GM12865 (cell line): ENCODE data around the gene TNC.

Experiments used
- DNase-seq: peaks from one replicate; pipeline ENCODE4 v3.0.0; 2010; ENCODE audit warnings: low read depth
- H3K4me3 ChIP-seq: 2 replicates; pipeline ENCODE4 v1.5.1; 2011; ENCODE audit warnings: mild to moderate bottlenecking, low read depth, low read length, control low read depth
- TF ChIP-seq, protein P1 (sequence below): IDR thresholded peaks from 2 replicates; pipeline ENCODE4 v1.5.1; 2011; ENCODE audit warnings: low read length, control low read depth, low read depth, inconsistent platforms; ENCODE audit not compliant: insufficient read depth; ENCODE audit errors: missing control alignments

TNC gene

DNA sequence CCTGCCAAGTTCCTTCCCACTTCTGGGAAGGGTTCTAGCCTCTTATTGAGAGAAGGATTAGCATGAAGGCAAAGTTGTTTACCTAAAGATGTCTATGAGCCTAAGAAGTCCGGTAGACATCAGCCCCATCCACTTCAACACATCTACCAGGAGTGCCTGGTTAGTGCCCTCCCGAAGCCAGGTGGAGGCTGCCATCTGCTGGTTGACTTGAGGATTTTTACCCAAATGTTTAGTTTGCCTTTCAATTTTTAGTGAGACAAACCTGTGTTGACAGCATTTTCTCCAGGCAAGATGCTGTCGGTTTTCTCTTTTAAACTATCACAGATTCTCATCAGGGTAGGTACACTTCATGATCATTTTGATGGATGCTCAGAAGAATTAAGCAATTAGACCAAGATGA lies 104.0 kb downstream of the TNC start:
- DNase-seq, result peak; percentile 79
- no peak overlapping the region for H3K4me3 ChIP-seq
- TF ChIP-seq, protein P1, sequence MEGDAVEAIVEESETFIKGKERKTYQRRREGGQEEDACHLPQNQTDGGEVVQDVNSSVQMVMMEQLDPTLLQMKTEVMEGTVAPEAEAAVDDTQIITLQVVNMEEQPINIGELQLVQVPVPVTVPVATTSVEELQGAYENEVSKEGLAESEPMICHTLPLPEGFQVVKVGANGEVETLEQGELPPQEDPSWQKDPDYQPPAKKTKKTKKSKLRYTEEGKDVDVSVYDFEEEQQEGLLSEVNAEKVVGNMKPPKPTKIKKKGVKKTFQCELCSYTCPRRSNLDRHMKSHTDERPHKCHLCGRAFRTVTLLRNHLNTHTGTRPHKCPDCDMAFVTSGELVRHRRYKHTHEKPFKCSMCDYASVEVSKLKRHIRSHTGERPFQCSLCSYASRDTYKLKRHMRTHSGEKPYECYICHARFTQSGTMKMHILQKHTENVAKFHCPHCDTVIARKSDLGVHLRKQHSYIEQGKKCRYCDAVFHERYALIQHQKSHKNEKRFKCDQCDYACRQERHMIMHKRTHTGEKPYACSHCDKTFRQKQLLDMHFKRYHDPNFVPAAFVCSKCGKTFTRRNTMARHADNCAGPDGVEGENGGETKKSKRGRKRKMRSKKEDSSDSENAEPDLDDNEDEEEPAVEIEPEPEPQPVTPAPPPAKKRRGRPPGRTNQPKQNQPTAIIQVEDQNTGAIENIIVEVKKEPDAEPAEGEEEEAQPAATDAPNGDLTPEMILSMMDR, result peak; percentile 62

DNA sequence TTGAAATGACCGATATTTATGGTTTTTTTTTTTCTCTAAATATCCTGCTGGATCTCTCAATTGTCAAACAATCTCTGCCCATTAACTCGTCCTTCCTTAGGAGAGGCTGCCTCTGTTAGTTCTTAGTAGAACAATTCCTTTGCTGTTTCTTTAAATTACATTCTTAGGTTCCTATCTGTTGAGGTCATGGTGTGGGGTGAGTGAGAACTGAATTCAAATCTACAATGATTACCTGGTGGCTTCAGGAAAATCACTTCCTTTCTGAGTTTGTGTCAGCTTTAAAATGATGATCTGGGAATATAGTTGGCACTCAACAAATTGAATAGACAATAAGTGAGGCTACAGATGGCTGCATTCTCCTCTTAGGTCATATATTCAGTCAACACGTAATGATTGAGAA lies 105.5 kb downstream of the TNC start:
- TF ChIP-seq, protein P1, result no peak
- no peak for DNase-seq
- no peak overlapping the region for H3K4me3 ChIP-seq

DNA sequence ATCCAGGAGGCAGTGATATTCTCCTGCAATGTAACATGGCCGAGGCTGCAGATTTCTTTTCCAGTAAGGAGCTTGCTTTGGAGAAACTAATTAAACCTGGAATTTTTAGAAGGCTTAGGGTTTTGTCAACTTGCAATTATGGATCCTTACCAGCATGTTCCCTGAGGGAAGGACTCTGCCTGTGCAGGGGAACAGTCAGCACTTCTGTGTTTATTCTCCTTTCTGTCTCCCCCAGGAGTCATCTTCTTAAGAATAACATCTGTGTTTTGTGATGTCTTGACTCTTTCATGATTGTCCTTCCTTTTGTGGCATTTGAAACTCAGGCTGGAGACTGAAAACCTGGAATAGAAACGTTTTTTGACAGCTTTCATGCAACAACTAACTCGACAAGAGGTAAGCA lies 107.1 kb downstream of the TNC start:
- no peak overlapping the region for H3K4me3 ChIP-seq
- TF ChIP-seq, protein P1, result no peak
- no peak for DNase-seq

DNA sequence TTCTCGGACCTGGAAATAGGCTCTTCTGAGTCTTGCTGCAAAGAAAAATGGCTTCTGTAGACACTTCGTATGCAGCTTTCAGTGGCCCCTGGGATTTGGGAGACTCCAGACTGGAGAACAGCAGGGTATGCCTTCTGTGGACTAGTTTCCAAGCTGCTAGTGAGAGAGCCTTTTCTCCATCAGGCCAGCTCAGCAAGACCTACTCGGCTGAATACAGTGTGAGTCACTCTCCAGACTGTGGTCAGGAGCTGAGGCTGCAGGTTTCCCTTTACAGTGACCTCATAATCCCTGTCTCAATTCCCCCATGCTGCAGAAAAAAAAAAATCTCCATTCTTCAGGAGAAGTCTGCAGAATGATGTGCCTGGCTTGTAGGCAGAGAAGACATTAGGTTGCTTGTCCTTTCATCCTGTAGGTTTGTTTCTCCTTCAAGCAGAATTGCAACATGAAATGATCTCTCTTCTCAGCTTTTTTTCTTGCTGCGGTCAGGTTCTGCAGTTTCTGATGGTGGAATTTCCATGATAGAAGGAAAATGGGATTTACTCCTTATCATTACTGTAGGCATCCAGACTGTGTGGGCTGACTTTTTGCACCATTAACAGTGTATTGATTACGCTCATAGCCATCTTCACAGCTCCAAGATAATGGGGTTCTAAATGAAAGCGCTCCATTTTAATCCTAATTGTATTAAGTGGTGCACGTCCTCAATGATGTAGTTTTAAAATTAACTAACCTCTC lies 109.3 kb downstream of the TNC start:
- no peak for DNase-seq
- TF ChIP-seq, protein P1, result no peak
- H3K4me3 ChIP-seq, result no peak overlapping the region

DNA sequence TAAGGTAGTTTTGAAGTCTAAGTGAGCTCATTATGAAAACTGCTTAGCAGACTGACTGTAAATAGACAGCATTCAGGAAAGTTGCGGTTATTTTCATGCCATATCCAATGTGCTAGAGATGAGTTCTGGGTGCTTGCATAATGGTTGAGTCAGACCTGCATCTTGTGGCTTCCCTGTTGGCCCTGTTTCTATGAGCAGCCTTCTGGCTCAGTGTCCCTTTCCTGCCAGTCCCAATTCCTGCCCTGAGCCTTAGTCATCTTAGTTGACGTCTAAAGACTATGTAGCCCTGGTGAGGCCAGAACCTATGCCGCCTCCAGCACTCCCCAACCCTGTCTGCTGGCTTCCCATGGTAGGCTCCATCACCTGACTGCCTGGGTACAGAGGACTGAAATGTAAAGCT lies 111.3 kb downstream of the TNC start:
- no peak for DNase-seq
- H3K4me3 ChIP-seq, result no peak overlapping the region
- TF ChIP-seq, protein P1, result no peak

DNA sequence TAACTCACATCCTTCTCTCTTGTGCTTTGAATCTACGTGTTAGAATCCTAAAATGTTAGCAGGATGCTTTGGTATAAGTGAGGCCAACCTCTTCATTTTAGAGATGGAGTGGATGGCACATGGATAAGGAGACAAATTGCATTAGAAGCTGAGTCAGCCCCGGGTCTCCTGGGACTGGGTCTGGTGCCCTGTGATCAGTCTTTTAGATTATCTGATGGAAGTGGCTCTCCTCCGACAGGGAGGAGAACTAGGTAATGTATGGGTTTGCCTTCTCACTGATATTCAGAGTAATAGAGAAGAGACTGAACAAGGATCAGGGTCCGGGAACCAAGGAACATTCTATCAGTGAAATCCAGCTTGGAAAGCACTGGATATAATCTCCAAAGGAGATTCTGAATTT lies 112.6 kb downstream of the TNC start:
- TF ChIP-seq, protein P1, result no peak

DNA sequence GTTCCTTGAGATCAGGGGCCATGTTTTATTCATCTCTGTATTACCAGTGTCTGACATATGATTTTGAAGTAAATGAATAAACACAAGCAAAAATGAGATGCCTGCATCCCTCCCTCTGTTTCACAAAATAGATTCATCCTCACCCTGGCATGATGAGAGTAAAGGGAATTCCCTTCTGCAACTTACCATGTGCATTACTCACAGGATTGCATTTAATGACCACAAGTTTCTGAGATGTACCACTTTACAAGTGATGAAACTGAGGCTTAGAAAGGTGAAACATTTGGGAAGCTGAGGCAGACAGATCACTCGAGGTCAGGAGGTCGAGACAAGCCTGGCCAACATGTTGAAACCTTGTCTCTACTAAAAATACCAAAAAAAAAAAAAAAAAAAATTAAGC lies 113.4 kb downstream of the TNC start:
- TF ChIP-seq, protein P1, result no peak
- no peak overlapping the region for H3K4me3 ChIP-seq
- DNase-seq, result no peak

More for the DNA sequence above, 112.6 kb downstream of the TNC start:
- no peak overlapping the region for H3K4me3 ChIP-seq
- no peak for DNase-seq
